ENCODE measurements around the gene DNAJB11.
"Not testable (repeated sequence)": the region's sequence is repeated elsewhere in the genome, so short reads cannot be mapped to it uniquely, and the experiment has no call there.

The DNAJB11 gene

DNA sequence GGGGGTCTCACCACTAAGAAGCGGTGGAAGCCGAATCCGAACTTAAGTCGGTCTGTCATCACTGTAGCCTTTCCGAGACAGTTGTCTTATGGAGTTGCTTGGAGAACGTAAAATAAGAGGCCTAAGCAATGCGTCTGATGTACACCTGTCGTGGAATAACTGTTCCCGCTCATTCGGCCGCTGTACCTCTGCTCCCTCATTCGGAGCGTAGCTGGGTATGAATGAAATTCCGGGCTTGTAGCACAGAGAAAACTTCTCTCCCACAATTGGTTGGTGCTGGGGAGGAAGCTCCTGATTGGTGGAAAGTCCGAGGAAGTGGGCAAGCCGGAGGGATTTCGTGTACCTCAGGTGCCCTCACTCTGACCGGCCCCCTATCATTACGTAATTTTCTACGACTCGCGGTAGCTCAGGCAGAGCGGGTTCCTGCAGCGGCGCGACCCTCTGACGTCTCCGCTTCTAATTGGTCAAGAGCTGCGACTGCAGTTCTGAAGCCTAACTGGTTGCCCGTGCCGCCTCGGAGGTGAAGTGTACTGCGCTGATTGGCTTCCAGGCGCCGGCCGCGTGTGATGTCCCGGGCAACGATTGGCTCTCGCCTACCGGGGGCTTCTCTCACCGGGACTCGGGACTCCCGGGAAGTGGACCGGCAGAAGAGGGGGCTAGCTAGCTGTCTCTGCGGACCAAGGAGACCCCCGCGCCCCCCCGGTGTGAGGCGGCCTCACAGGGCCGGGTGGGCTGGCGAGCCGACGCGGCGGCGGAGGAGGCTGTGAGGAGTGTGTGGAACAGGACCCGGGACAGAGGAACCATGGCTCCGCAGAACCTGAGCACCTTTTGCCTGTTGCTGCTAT lies at the start of gene DNAJB11:
TSS of gene DNAJB11 (plus strand) at position 625 of the 845 bp plus-strand sequence. CDS start at position 803, 178 bp downstream.
- DNase-seq: peak; percentile 100

GRCh38 chr3:186520957-186521842 lies 49.3 kb upstream of the DNAJB11 start:
- DNase-seq: no peak

GRCh38 chr3:186523022-186523421 lies 47.5 kb upstream of the DNAJB11 start:
- no peak for DNase-seq

- DNase-seq: no peak
These were observed 47.1 kb upstream of the DNAJB11 start for GRCh38 chr3:186523434-186523833.

- no peak for DNase-seq
These were observed 45.9 kb upstream of the DNAJB11 start for GRCh38 chr3:186524616-186525015.

GRCh38 chr3:186525369-186526255 lies 44.9 kb upstream of the DNAJB11 start:
- DNase-seq: no peak

- DNase-seq: no peak
These were observed 44.3 kb upstream of the DNAJB11 start for GRCh38 chr3:186526256-186526606.

GRCh38 chr3:186529201-186529999 lies 41.1 kb upstream of the DNAJB11 start:
- no peak for DNase-seq

- DNase-seq: no peak
These were observed 40.1 kb upstream of the DNAJB11 start for GRCh38 chr3:186530415-186530814.

GRCh38 chr3:186531694-186532093 lies 38.8 kb upstream of the DNAJB11 start:
- not testable (repeated sequence) for DNase-seq

- no peak for DNase-seq
These were observed 37.9 kb upstream of the DNAJB11 start for GRCh38 chr3:186532598-186533072.

GRCh38 chr3:186534113-186534669 lies 36.3 kb upstream of the DNAJB11 start:
- DNase-seq: no peak

DNA sequence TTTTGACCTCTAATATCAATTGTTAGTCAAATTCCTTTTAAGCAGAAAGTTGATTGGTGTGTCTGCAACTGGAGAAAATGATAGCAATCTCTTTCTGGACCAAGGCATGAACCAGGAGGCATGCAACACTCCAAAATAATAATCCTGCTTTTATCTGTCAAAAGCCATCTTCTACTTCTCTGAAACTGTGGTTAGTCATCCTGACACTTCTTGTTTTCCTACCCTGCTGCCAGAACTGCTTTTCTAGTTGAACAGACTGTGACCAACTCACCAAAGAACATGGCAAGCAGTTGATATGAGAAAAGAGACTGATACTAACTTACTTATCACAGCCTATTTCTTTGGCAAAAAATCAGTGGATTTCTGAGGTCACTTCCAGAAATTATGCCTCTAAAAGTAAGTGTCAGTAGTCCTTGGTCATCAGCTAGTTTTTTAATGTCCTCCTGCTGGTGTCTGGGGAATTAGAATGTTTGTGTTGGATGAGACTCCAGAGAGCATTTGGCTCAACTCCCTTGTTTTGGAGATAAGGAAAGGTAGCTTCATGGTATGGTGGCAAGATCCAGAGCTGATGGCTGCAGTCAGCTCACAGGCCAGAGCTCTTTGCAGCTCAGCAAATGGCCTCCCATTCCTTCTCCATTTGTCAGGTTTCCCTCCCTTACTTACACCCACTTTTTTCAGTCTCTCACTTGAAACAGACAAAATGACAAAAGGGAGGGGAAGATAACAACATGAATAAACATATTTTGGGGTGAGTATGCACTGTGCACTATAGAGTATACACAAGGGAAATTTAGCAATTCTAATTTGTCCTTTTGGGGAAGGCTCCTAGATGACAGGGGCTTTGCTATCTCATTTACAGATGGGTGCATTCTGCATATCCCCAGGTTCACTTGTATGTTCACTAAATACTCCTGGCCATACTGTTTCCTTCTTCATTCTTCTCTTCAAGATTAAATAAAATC lies 33.4 kb upstream of the DNAJB11 start:
- DNase-seq: no peak

GRCh38 chr3:186538779-186539178 lies 31.7 kb upstream of the DNAJB11 start:
- no peak for DNase-seq

DNA sequence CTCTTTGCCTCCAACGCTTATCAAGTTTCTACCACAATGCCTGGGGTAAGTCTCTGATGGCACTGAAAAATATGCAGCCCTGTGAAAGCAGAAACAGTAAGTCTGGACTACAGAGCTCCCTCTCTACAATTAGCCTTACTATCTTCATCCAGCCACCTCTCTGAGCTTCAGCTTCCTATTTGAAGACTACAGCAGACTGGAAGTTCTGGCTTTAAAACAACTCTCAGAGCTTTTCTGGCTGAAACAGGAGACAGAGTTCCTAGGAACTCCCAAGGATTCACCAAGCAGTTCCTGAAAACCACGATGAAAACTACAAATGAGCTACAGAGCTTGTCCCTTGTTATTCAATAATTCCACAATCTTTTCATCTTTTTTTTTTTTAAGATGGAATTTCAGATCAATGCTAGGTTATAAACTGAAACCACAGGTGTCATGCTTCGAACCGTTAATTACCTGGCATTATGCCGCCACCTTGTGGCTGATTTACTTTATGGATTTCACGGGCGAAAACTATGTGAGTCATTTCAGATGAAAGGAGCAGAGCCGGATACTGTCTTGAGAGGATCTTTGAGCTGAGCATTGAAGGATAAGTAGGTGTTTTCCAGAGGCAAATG lies 30.2 kb upstream of the DNAJB11 start:
- DNase-seq: peak; percentile 64

- peak; percentile 65 for DNase-seq
These were observed 29.7 kb upstream of the DNAJB11 start for GRCh38 chr3:186540835-186541226.

- no peak for DNase-seq
These were observed 26.2 kb upstream of the DNAJB11 start, which contains the start of gene CRYGS for GRCh38 chr3:186544281-186544680. Gene CRYGS, minus strand, starts transcription at chr3:186544380. Its CDS starts 54 bp downstream, at chr3:186544326.

GRCh38 chr3:186549497-186549896 lies 21.0 kb upstream of the DNAJB11 start:
- no peak for DNase-seq

DNA sequence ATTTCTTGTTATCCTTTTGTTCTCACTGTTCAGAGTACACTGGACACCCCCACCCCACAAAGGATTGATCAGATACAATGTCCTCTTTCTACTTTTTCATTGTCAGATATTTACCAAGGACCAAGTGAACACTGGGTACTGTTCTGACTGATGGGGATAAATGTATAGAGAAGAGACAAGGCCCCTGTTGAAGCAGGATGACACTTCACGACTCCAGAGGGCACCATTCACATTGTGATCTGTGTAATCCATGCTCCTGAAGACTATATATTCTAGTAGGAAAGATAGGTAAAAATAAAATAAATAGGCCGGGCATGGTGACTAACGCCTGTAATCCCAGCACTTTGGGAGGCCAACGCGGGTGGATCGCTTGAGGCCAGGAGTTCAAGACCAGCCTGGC lies 19.1 kb upstream of the DNAJB11 start:
- no peak for DNase-seq
